Heart left ventricle (tissue), 13 donors: ENCODE data around the gene DRD2.

ENCODE experiments used
- CTCF ChIP-seq, 12 donors: fragments of 200-600 bp; sonication (generic) in 4 of 12; IDR thresholded peaks; one replicate each; pipeline versions ENCODE4 v1.5.0 to v1.8.0; 2018 to 2022; ENCODE audit warnings: antibody characterized with exemption in 12 of 12, mild to moderate bottlenecking in 5 of 12
- POLR2A ChIP-seq, 2 donors: fragments of 450-650 bp; IDR thresholded peaks; one replicate each; pipeline ENCODE4 v1.6.1; 2017; ENCODE audit warnings: antibody characterized with exemption in 2 of 2, mild to moderate bottlenecking in 2 of 2, moderate library complexity in 2 of 2
- donor health status: ischemic (EF 13 %, LVEDD 7.1; RV severe dilation, severe dysfunction).
- donor health status: DM: no; HTN: yes; CAD: no.
- donor health status: DM: no; HTN: no; CAD: no.
- donor health status: ischemic (EF 25% LVEDD 6.9; RV normal size, moderate dysfunction).
- donor health status: ischemic (EF 25% LVEDD 5.7; RV mildly dilated, moderate dysfunction).
- donor health status: ischemic (EF 35%, LVEDD 5.7; RV mildly dilated, moderate dysfunction).
- donor health status: nonischemic (EF 11% LVEDD 7.7; RV severe dilation, severe dysfunction).
- donor health status: DM: yes; HTN: yes; CAD: no.
- donor health status: PGD.
- donor health status: ischemic (EF 29% LVEDD 5.4; RV normal size, mild dysfunction).
- donor health status: nonischemic (EF 23%, LVEDD 6.1; RV moderate dilation, normal function).

GRCh38 chr11:113410414-113411135 lies 64.6 kb downstream of the DRD2 start:
- TF ChIP-seq CTCF (IDR thresholded peaks at IDR 0.05) (no peak), POLR2A (IDR thresholded peaks at IDR 0.05) (no peak)
